ENCODE measurements around the gene VPS16.

- TF ChIP-seq CTCF (IDR thresholded peaks at IDR 0.05) (no peak), POLR2A (IDR thresholded peaks at IDR 0.05) (no peak), POLR2AphosphoS5 (IDR thresholded peaks at IDR 0.05) (no peak)
Observed at GRCh38 chr20:2794866-2795447, 45.6 kb upstream of the VPS16 start.
